ENCODE data around the gene FAM161A.
"Not testable (repeated sequence)": the region's sequence is repeated elsewhere in the genome, so short reads cannot be mapped to it uniquely, and the experiment has no call there.

FAM161A gene

DNA sequence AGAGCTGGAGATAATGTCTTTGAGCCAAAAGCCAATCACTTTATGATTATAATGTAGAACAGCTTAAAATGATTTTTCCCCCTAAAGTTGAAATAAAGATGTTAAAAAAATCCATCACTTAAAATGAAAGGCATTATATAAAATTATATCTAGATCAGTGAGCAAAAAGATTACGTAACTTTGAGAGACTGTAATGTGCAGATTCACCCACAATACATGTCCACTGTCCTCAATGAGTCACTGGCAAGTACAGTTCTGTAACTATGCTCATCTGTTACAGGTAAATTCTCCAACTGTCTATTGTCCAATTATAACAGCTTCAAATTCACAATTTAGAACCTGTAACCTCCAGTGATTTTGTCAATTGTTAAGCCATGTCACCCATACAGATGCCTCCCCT lies 19.0 kb downstream of the FAM161A start:
- no peak for TF ChIP-seq CTCF (IDR thresholded peaks at IDR 0.05; ENCODE audit: borderline replicate concordance, insufficient read depth, low read depth, low read length)
- H3K4me3 ChIP-seq (ENCODE audit: low read depth, low read length): no peak overlapping the region

GRCh38 chr2:61833971-61834370 lies 19.9 kb downstream of the FAM161A start:
- TF ChIP-seq CTCF (IDR thresholded peaks at IDR 0.05; ENCODE audit: borderline replicate concordance, insufficient read depth, low read depth, low read length): no peak

DNA sequence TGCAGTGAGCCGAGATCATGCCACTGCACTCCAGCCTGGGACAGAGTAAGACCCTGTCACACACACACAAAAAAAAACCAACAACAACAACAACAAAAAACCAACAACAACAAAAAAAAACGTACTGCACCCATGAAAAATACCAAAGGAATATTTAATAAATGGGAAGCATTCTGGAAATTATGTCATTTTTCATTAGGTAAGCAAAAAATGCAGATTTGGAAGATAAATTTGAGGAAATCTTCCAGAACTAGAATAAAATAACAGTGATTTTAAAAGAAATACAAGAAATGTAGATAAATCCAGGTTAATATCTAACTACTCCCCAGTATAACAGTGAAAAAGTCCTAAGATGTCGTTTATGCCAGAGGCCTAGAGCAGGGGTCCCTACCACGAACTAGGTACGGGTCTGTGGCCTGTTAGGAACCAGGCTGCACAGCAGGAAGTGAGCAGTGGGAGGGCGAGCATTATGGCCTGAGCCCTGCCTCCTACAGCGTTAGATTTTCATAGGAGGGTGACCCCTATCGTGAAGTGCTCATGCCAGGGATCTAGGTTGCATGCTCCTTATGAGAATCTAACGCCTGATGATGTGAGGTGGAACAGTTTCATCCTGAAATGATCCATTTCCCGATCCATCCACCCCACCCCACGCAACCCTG lies 21.5 kb downstream of the FAM161A start:
- no peak for TF ChIP-seq CTCF (IDR thresholded peaks at IDR 0.05; ENCODE audit: borderline replicate concordance, insufficient read depth, low read depth, low read length)
- H3K4me3 ChIP-seq (ENCODE audit: low read depth, low read length): no peak overlapping the region

More at GRCh38 chr2:61833971-61834370, 19.9 kb downstream of the FAM161A start:
- no peak overlapping the region for H3K4me3 ChIP-seq (ENCODE audit: low read depth, low read length)

DNA sequence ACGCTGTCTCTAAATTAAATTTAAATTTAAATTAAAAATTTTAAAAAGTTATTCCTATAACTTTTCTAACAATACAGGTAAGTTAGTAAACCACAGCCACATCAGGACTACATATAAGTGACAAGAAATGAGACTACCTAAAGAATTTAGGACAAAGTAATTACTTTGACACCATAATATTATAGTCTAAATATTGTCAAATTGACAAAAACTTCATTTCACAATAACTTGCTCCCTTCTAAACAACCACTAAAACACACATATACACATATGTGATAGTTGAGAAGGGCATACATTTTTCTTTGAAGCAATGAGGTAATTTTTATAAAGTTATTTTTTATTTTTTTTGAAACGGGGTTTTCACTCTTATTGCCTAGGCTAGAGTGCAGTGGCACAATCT lies 31.6 kb downstream of the FAM161A start:
- H3K4me3 ChIP-seq (ENCODE audit: low read depth, low read length): no peak overlapping the region
- no peak for TF ChIP-seq CTCF (IDR thresholded peaks at IDR 0.05; ENCODE audit: borderline replicate concordance, insufficient read depth, low read depth, low read length)

DNA sequence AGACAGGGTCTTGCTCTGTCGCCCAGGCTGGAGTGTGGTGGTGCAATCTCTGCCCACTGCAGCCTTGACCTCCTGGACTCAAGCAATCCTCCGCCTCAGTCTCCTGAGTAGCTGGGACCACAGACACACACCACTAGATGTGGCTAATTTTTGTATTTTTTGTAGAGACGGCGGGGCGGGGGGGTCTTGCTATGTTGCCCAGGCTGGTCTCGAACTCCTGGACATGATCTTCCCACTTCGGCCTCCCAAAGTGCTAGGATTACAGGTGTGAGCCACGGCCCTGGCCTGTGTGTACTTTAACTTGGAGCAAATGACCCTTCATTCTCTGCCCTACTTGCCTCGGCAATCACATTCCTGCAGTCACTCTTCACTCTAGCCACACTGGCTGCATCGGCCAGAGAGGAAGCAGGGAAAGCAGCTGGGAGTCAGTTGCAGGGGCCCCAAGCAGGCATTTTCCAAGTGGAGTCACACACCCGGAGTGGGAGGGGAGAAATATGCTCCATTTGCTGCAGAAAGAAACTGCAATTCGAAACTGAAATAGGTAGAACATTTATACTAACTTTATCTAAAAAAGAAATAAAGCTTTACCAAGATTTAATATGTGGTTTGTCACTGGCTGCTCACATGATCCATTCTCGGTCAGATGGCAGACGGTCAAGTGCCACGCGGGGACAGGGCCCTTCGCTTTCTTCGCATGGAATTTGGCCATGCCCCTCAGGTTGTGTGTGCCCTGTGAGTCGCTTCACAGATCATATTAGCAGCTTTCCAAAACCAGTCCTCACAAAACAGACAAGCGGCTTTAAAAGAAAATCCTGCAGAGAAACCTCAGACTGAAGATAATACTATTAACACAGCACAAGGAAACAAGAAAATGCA lies 37.1 kb downstream of the FAM161A start:
- H3K4me3 ChIP-seq (ENCODE audit: low read depth, low read length): no peak overlapping the region
- no peak for TF ChIP-seq CTCF (IDR thresholded peaks at IDR 0.05; ENCODE audit: borderline replicate concordance, insufficient read depth, low read depth, low read length)

DNA sequence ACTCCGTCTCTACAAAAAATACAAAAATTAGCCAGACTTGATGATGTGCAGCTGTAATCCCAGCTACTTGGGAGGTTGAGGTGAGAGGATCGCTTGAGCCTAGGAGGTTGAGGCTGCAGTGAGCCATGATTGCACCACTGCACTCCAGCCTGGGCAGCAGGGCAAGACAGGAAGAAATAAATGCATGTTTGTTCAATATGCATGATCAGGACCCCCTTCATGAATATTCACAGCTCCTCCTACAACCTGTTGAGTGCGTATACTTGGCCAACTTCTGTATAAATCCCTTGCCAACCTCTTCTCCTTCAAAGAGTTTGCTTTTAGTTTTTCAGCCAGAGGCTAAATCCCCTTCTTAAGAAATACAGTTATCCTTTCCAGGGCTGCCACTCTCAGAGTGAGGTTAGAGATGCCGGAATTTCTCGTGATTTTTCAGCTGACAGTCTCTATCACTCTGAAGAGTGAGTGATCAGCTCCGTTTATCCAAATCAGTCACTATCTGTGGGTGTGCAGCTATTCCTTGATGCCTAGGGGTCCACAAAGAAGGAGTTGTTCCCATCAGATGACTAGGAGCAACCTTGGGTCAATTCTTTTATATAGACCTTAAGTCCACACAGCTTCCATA lies 39.2 kb downstream of the FAM161A start:
- no peak overlapping the region for H3K4me3 ChIP-seq (ENCODE audit: low read depth, low read length)
- TF ChIP-seq CTCF (IDR thresholded peaks at IDR 0.05; ENCODE audit: borderline replicate concordance, insufficient read depth, low read depth, low read length): no peak

- not testable (repeated sequence) for H3K4me3 ChIP-seq (ENCODE audit: low read depth, low read length)
Measured at GRCh38 chr2:61813314-61813713, 40.5 kb downstream of the FAM161A start.
